ENCODE data around the gene TPM1.
"Not testable (repeated sequence)": the region's sequence is repeated elsewhere in the genome, so short reads cannot be mapped to it uniquely, and the experiment has no call there.

The TPM1 gene

DNA sequence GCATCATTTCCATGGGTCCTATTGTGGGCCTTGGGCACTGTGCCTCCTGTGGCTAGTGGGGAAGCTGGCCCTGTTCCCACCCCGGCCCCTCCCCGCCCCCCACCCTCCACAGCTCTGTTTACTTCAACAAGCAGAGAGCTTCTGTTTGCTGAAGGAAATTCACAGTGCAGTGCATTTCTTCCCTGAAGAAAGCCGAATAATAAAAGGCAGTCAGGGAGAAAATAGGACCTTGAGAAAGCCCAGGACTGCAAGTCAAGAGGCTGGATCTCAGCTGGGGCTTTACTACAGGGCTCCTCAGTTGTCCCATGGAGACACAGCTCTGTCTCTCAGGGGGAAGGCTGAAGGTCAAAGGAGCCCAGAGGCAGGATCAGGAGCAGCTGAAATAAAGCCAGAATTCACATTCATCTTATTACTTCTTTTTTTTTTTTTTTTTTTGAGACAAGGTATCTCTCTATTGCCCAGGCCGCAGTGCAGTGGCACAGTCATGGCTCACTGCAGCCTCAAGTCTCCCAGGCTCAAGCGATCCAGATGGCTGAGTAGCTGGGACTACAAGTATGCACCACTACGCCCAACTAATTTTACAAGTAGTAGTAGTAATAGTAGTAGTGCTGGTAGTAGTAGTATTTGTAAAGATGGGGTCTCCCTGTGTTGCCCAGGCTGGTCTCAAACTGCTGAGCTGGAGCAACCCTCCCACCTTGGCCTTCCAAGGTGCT lies 46.1 kb downstream of the TPM1 start:
- in situ Hi-C loops (cut with HindIII; ENCODE audit: low sequenced_read_pairs): no loop called here

DNA sequence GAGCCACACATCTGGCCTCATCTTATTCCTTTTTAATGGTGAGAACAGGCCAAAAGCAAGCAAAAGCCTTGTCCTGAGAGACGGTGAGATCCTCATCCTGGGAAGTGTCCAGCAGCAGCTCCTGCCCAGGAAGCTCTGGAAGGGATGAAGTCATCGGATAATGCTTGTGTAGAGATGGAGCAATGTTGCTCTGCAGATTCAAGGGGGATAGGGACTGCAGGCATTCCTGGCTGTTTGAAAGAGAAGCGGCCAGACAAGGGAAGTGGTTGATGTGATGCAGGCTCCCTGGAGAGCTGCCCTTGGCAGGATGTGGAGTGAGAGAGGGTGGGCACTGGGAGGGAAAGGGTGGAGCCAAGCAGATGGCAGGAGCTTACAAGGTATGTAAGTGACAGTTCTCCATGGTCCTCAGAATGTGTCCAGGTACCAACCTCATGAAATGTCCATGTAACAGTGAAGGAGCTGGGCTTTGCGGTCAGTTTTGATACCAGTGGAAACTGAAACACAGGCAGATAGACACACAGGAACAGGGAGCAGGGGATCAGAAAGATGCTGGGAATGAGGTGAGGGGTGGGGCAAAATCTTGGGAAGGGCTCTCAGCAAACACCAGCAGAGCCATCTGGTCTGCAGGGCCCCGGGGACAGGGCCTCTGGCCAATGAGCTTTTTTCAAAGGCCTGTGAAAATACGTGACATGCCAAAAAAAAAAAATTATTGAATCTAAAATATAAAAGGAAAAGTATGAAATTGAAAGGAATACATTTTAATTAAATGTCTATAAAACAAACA lies 46.9 kb downstream of the TPM1 start:
- in situ Hi-C loops (cut with HindIII; ENCODE audit: low sequenced_read_pairs): no loop called here

DNA sequence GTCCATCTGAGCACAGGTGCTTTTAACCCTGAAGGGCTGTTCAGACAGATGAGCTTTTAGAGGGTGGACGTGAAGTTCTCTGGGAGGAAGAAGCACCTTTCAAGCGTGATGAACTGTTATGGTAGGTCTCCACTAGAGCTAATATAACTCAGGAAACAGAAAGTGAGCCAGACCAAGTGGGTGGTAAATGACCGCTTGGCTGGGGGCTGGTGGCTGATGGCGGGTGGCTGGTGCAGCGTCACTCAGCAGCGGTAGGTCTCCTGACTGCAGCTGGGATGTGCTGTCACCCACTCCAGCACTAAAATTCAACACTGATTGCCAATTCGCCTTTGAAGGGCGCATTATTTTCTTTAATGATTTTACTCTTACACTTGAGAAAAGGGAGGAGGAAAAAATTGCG lies 47.9 kb downstream of the TPM1 start:
- in situ Hi-C loops (cut with HindIII; ENCODE audit: low sequenced_read_pairs): no loop called here

DNA sequence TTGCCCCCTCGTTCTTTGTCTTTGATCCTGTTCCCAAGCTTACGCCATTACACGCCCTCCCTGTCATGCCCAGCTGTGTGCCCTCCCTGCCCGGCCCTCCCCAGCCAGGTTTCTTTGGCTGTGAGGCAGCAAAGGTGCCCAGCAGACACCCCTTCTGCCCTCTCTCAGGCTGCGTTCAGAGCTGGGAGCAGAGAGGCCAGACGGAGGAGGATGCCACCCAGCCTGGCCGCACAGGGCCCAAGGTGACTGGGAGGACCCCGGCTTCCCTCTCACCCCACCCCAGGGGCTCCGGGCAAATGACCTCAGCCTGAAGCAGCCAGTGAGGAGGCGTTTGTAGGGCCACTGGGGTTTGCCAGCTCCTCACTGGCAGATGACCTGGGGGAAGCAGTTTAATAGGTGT lies 48.3 kb downstream of the TPM1 start:
- in situ Hi-C loops (cut with HindIII; ENCODE audit: low sequenced_read_pairs): no loop called here

GRCh38 chr15:63091679-63092446 lies 49.3 kb downstream of the TPM1 start:
- in situ Hi-C loops (cut with HindIII; ENCODE audit: low sequenced_read_pairs): no loop called here

GRCh38 chr15:63093486-63094205 lies 51.1 kb downstream of the TPM1 start:
- in situ Hi-C loops (cut with HindIII; ENCODE audit: low sequenced_read_pairs): no loop called here

DNA sequence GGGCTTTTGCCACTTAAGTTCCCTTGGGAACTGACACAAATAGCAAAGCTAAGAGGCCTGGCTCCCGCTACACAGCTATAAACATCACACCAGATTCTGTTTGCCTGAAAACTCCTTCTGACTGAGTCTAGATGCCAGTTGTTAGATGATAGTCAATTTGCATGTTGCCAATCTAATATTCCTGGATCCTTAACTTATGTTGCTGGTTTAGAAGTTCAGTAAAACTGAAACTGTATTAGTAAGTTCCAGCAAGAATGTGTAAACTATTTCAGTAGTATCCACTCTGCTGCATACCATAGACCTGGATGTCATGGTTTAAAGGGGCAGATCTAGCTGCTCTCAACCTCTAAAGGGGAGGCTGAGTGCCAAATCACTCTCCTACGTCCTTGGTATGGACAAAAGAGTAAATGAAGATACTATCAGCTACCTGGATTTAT lies 52.0 kb downstream of the TPM1 start:
- in situ Hi-C loops (cut with HindIII; ENCODE audit: low sequenced_read_pairs): no loop called here

- in situ Hi-C loops (cut with HindIII; ENCODE audit: low sequenced_read_pairs): no loop called here
Measured at GRCh38 chr15:63096178-63096577, 53.6 kb downstream of the TPM1 start.

- in situ Hi-C loops (cut with HindIII; ENCODE audit: low sequenced_read_pairs): not testable (repeated sequence)
Measured at GRCh38 chr15:63098901-63099300, 56.4 kb downstream of the TPM1 start.

- in situ Hi-C loops (cut with HindIII; ENCODE audit: low sequenced_read_pairs): not testable (repeated sequence)
Measured at GRCh38 chr15:63099581-63099980, 57.0 kb downstream of the TPM1 start.

DNA sequence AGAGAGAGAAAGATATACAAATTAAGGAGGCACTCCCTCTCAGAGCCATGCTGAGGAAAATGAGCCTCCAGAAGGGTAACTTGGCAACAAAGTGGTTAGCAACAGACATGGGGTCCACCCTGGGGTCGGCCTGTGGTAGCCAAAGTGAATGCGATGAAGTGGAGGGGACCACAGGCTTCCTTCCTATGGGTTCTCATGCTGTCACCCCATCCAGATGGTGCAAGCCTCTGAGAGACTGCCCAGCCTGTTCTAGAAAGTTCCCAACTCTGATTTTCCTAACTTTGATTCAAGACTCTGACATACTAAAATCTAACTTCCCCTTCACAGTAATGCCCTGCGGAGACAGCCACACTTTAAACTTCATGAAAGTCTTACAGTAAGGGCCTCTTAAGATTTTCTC lies 60.9 kb downstream of the TPM1 start:
- in situ Hi-C loops (cut with HindIII; ENCODE audit: low sequenced_read_pairs): no loop called here

- in situ Hi-C loops (cut with HindIII; ENCODE audit: low sequenced_read_pairs): no loop called here
Measured at GRCh38 chr15:63104727-63105126, 62.2 kb downstream of the TPM1 start.

- in situ Hi-C loops (cut with HindIII; ENCODE audit: low sequenced_read_pairs): not testable (repeated sequence)
Measured at GRCh38 chr15:63105354-63105753, 62.8 kb downstream of the TPM1 start.

DNA sequence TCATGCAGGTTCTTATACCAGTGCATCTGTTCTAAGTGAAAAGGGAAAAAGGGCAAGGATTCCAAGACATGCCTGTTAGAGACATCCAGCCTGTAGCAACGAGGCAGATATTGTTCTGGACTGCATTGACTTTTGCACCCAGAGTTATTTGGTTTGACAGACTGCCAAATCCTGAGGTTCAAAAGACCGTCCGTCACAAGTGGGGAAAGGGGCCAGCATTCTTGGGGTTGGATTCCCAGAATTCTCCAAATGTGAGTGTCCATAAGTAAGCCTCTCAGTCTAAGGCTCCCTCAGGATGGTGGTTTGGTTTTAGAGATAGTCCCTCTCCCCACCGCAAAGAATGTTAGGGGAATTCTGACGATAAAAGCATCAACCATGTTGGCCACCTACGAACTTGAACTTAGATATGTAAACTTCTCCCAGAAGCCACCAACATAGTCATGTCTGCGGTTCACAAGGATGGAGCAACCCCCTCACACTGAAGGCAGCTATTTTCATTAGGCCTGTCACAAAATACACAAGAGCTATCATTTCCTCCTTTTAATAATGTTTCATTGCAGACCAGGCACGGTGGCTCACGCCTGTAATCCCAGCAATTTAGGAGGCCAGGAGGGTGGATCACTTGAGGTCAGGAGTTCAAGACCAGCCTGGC lies 65.5 kb downstream of the TPM1 start:
- in situ Hi-C loops (cut with HindIII; ENCODE audit: low sequenced_read_pairs): no loop called here

DNA sequence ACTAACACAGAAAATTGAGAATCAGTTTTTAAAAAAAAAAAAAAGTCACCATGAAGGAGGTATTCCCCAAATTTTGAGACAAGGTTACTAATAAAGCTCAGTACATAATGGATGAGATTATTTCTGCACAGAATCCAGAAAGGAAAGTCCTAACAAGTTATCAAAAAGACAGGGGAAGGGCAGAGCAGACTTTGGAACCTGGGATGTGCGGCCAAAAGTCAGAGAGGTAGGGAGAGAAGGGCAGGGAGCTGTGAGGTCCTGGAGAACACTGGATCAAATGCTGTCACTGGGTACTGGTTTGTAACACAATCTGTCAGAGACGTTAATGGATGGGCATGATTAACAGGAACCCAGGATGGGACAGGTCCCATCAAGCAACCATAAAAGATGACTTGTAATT lies 67.0 kb downstream of the TPM1 start:
- in situ Hi-C loops (cut with HindIII; ENCODE audit: low sequenced_read_pairs): no loop called here

- in situ Hi-C loops (cut with HindIII; ENCODE audit: low sequenced_read_pairs): no loop called here
Measured at GRCh38 chr15:63109920-63110319, 67.4 kb downstream of the TPM1 start.

DNA sequence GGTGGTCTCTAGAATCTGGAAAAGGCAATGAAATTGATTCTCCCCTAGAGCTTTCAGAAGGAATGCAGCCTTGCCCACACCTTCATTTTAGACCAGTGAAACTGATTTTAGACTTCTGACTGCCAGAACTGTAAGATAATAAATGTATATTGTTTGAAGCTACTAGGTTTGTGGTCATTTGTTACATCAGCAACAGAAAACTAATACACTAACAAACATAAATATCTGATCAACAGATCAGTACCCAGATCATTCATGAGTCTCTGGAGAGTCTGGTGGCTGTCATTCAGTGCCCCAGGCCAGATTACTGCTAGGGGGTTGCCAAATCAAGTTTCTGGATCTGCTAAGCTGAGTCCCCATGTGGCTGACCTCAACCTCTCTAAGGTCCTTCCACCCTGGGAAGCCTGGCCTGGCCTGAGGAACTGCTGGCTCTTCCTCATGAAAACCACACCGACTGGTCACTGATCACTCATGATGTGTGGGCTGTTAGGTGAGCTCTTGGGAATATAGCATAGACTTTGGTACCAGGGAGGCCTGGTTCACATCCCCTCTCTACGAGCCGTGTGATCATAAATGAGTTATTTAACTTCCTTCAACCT lies 68.0 kb downstream of the TPM1 start:
- in situ Hi-C loops (cut with HindIII; ENCODE audit: low sequenced_read_pairs): no loop called here

DNA sequence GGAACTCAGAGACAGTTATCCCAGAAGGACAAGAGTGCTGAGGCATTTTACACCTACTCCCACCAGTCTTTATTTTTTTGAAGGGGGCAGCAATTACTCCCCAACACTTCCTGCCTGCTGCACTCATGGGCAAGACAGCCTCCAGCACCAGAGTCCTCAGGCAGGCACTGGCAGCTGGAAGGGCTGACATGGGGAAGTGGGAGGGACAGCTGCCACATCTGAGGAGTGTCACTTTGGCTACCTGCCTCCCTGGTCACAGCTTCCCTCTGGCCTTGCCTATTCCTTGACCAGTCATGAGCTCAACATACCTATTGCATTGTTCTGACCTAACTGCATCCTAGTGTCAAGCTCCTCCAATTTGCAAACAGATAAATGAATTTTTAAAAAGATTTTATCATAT lies 68.9 kb downstream of the TPM1 start:
- in situ Hi-C loops (cut with HindIII; ENCODE audit: low sequenced_read_pairs): no loop called here

- in situ Hi-C loops (cut with HindIII; ENCODE audit: low sequenced_read_pairs): no loop called here
Measured at GRCh38 chr15:63112871-63113270, 70.3 kb downstream of the TPM1 start.

GRCh38 chr15:63114465-63114864 lies 71.9 kb downstream of the TPM1 start:
- in situ Hi-C loops (cut with HindIII; ENCODE audit: low sequenced_read_pairs): no loop called here
